HCT116 (cell line): ENCODE results near the gene C1orf56. TPM values are rescaled to one million over a fixed set of nuclear protein-coding genes. Genes with fewer than 3 reads are reported as not detected.

Source experiments
- ATAC-seq: fragments of 200-7000 bp; cut with Tn5 transposase; 2 replicates; pipeline ENCODE4 v1.9.1; 2020; ENCODE audit warnings: mild to moderate bottlenecking, moderate library complexity
- BruUV-seq: library from RNA; stranded (reverse); fragments of 400-500 nt; replicated peaks from 2 replicates; lab custom pipeline; 2021; lab: Mats Ljungman, UMichigan
- CTCF ChIA-PET: fragments of 300-600 bp; sonication (Branson Sonifier 250); formaldehyde crosslinking; loops from one replicate; lab custom pipeline; 2021; ENCODE audit warnings: antibody characterized with exemption; lab: Charles Lee
- POLR2A ChIA-PET: fragments of 300-600, 350-600 bp; sonication (Branson Sonifier 250); formaldehyde crosslinking; loops from one replicate; lab custom pipeline; 2021; ENCODE audit warnings: antibody characterized with exemption; lab: Charles Lee
- RAD21 ChIA-PET, 2 experiments: fragments of 300-600 bp; sonication (Branson Sonifier 250); formaldehyde crosslinking; loops; one replicate each; lab custom pipeline; 2023; ENCODE audit warnings: low total read pairs in 2 of 2; ENCODE audit not compliant: uncharacterized antibody in 2 of 2, unreplicated experiment in 2 of 2, low non-redundant PET in 1 of 2; lab: Charles Lee
- DNase-seq: peaks from one replicate; pipeline ENCODE4 v3.0.0-alpha.2; 2010; ENCODE audit warnings: low read depth, low spot score
- H2AFZ ChIP-seq: fragments of 200-600 bp; shearing (Covaris generic), sonication (generic); 2 replicates; pipeline ENCODE4 v1.6.1; 2017; ENCODE audit warnings: low read depth, mixed run types, mixed read lengths, antibody characterized with exemption, low read length; ENCODE audit not compliant: poor library complexity, severe bottlenecking
- H3K27ac ChIP-seq: 2 replicates; pipeline ENCODE4 v1.5.1; 2012; ENCODE audit warnings: low read depth, low read length
- H3K27me3 ChIP-seq: fragments of 200-600 bp; sonication (generic); 2 replicates; pipeline ENCODE4 v1.6.1; 2016; ENCODE audit warnings: mixed run types, low read length, mixed read lengths; ENCODE audit not compliant: insufficient read depth
- H3K36me3 ChIP-seq, 2 experiments: fragments of 200-500 bp in 1 of 2; fragments of 200-600 bp in 1 of 2; sonication (Bioruptor generic) in 1 of 2; sonication (generic) in 1 of 2; 2 replicates each; pipeline versions ENCODE4 v1.5.1 to v1.6.1; 2014 to 2016; ENCODE audit warnings: low read length in 2 of 2, inconsistent platforms in 1 of 2, mixed read lengths in 1 of 2, mixed run types in 1 of 2; ENCODE audit not compliant: insufficient read depth in 2 of 2, control insufficient read depth in 1 of 2
- H3K4me1 ChIP-seq, 2 experiments: fragments of 200-600 bp in 1 of 2; sonication (generic) in 1 of 2; 2 replicates each; pipeline versions ENCODE4 v1.5.1 to v1.6.1; 2012 to 2017; ENCODE audit warnings: low read length in 2 of 2, inconsistent platforms in 1 of 2, mild to moderate bottlenecking in 1 of 2, mixed read lengths in 1 of 2, mixed run types in 1 of 2, moderate library complexity in 1 of 2; ENCODE audit not compliant: insufficient read depth in 2 of 2, control insufficient read depth in 1 of 2
- H3K4me2 ChIP-seq: fragments of 200-600 bp; sonication (generic); 2 replicates; pipeline ENCODE4 v1.6.1; 2017; ENCODE audit warnings: mixed run types, low read length, mixed read lengths
- H3K4me3 ChIP-seq, 2 experiments: fragments of 200-600 bp in 1 of 2; sonication (generic) in 1 of 2; replicated peaks in 1 of 2; 2 replicates each; pipeline ENCODE4 v1.5.1; 2011 to 2016; ENCODE audit warnings: low read length in 2 of 2, control low read depth in 1 of 2, low read depth in 1 of 2, mild to moderate bottlenecking in 1 of 2, mixed read lengths in 1 of 2, mixed run types in 1 of 2
- H3K79me2 ChIP-seq: fragments of 200-600 bp; sonication (generic); 2 replicates; pipeline ENCODE4 v1.6.1; 2017; ENCODE audit warnings: mild to moderate bottlenecking, mixed run types, low read length, moderate library complexity, mixed read lengths; ENCODE audit not compliant: insufficient read depth
- H3K9ac ChIP-seq: fragments of 200-600 bp; sonication (generic); 2 replicates; pipeline ENCODE4 v1.6.1; 2016; ENCODE audit warnings: low read length, mixed read lengths
- H3K9me2 ChIP-seq: fragments of 200-600 bp; sonication (generic), shearing (Covaris generic); 2 replicates; pipeline ENCODE4 v1.6.1; 2017; ENCODE audit warnings: mixed run types, mild to moderate bottlenecking, moderate library complexity; ENCODE audit not compliant: insufficient read depth
- H3K9me3 ChIP-seq, 2 experiments: fragments of 200-500 bp in 1 of 2; fragments of 200-600 bp in 1 of 2; sonication (Bioruptor generic) in 1 of 2; sonication (generic) in 1 of 2; 2 replicates each; pipeline ENCODE4 v1.6.1; 2014 to 2017; ENCODE audit warnings: low read length in 2 of 2, mixed read lengths in 2 of 2, inconsistent platforms in 1 of 2, low read depth in 1 of 2, mild to moderate bottlenecking in 1 of 2, mixed run types in 1 of 2, moderate library complexity in 1 of 2; ENCODE audit not compliant: control insufficient read depth in 1 of 2, insufficient read depth in 1 of 2
- H4K20me1 ChIP-seq: fragments of 200-600 bp; sonication (generic), shearing (Covaris generic); 2 replicates; pipeline ENCODE4 v1.6.1; 2017; ENCODE audit warnings: mixed run types, mild to moderate bottlenecking, moderate library complexity; ENCODE audit not compliant: insufficient read depth
- EGR1 ChIP-seq: IDR thresholded peaks from 2 replicates; pipeline ENCODE4 v1.6.1; 2012; ENCODE audit warnings: low read depth
- ELF1 ChIP-seq: IDR thresholded peaks from 2 replicates; pipeline ENCODE4 v1.6.1; 2012; ENCODE audit warnings: low read depth, borderline replicate concordance
- JUND ChIP-seq: IDR thresholded peaks from 2 replicates; pipeline ENCODE4 v1.6.1; 2012
- POLR2AphosphoS5 ChIP-seq: IDR thresholded peaks from 2 replicates; pipeline ENCODE4 v1.6.1; 2011; ENCODE audit warnings: mild to moderate bottlenecking, low read depth, low read length, moderate library complexity
- TCF7L2 ChIP-seq: IDR thresholded peaks from 2 replicates; pipeline ENCODE4 v1.7.0; 2011; ENCODE audit warnings: borderline replicate concordance, inconsistent platforms; ENCODE audit not compliant: insufficient read depth, insufficient read length; ENCODE audit errors: extremely low read depth
- YY1 ChIP-seq: IDR thresholded peaks from 2 replicates; pipeline ENCODE4 v1.6.1; 2011; ENCODE audit warnings: low read length, low read depth, moderate library complexity, mild to moderate bottlenecking; ENCODE audit not compliant: insufficient replicate concordance; ENCODE audit errors: extremely low read depth
- ZBTB33 ChIP-seq: IDR thresholded peaks from 2 replicates; pipeline ENCODE4 v1.6.1; 2011; ENCODE audit warnings: mild to moderate bottlenecking, low read length, moderate library complexity; ENCODE audit not compliant: insufficient replicate concordance; ENCODE audit errors: extremely low read depth
- intact Hi-C: fragments of 100-400 bp; cut with micrococcal nuclease; formaldehyde crosslinking; loops from 2 replicates; pipeline ENCODE4 v1.10.0; 2022
- total RNA-seq: library from RNA; stranded (reverse); gene quantifications from one replicate; pipeline ENCODE4 v1.2.1, GENCODE V29; 2021; ENCODE audit not compliant: unreplicated experiment

The C1orf56 gene
- total RNA-seq, 1 experiment from 2014 or later: not detected

DNA sequence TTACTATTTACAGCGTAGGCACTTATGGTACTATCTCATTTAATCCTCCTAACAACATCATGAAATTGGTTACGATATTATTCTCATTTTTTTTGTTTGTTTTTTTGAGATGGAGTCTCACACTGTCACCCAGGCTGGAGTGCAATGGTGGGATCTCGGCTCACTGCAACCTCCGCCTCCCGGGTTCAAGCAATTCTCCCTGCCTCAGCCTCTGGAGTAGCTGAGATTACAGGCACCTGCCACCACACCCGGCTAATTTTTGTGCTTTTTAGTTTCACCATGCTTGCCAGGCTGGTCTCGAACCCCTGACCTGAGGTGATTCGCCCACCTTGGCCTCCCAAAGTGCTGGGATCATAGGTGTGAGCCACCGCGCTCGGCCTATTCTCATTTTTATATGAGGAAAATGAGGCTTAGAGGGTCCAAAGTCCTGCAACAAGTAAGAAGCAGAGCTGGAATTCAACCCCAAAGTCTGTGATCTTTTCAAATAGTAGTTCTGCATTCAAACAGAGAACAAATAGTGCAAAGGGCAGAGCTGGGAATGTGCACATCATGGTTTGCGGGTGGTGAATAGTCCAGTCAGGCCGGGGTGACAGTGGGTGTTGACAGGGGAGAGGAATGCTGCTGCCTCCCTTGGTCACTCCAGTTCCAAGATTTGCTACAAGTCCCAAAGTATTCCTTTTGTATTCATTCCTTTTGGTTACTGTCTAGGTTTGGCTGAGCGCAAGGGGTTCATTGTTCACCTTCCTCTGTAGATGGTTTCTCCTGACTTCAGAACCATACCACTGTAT lies 34.7 kb upstream of the C1orf56 start:
- ChIA-PET RAD21 (no interaction called here), POLR2A (no interaction called here), CTCF (no interaction called here)
- DNase-seq (no peak), ATAC-seq (no peak)
- Histone ChIP-seq H3K4me3 (no peak overlapping the region), H3K4me1 (peaks cover 4 to 16% of the 10 kb centered on the region in 2 experiments; a peak in 3 of 4 replicates), H3K9me3 (no peaks in the 10 kb centered on the region), H3K9me2 (no peaks in the 10 kb centered on the region), H3K27ac (no peak overlapping the region), H3K79me2 (peaks cover 16% of the 10 kb centered on the region), H3K9ac (no peak overlapping the region), H3K27me3 (no peaks in the 10 kb centered on the region), H4K20me1 (no peaks in the 10 kb centered on the region), H2AFZ (no peak overlapping the region), H3K4me2 (no peak overlapping the region), H3K36me3 (peaks cover 2 to 3% of the 10 kb centered on the region in 2 experiments; a peak in 2 of 4 replicates)
- no TSS peak for BruUV-seq
- TF ChIP-seq TCF7L2 (no peak), ZBTB33 (no peak), ELF1 (no peak), EGR1 (no peak), JUND (no peak), YY1 (no peak), POLR2AphosphoS5 (no peak)
- intact Hi-C loops: no loop called here
